Heart right ventricle (tissue), 16 donors: ENCODE results near the gene HSPBAP1. TPM values are rescaled to one million over a fixed set of nuclear protein-coding genes. Genes with fewer than 3 reads are reported as not detected.

Experiments used
- ATAC-seq, 8 donors: fragments of 200-7000 bp; cut with Tn5 transposase; one replicate each; pipeline ENCODE4 v1.9.1; 2020; ENCODE audit warnings: mild to moderate bottlenecking in 8 of 8, moderate library complexity in 8 of 8, moderate number of reproducible peaks in 1 of 8
- DNase-seq, 2 donors: peaks; one replicate each; pipeline ENCODE4 v3.0.0-alpha.2; 2020
- H3K27ac ChIP-seq, 10 donors: fragments of 200-600 bp; sonication (generic) in 2 of 10; one replicate each; pipeline versions ENCODE4 v1.5.0 to v1.8.0; 2020 to 2022; ENCODE audit warnings: mild to moderate bottlenecking in 3 of 10
- H3K27me3 ChIP-seq, 7 donors: fragments of 200-600 bp; one replicate each; pipeline ENCODE4 v1.8.0; 2021 to 2022; ENCODE audit warnings: mild to moderate bottlenecking in 2 of 7
- H3K36me3 ChIP-seq, 9 donors: fragments of 200-600 bp; sonication (generic) in 1 of 9; one replicate each; pipeline versions ENCODE4 v1.5.0 to v1.8.0; 2020 to 2022; ENCODE audit warnings: mild to moderate bottlenecking in 2 of 9
- H3K4me1 ChIP-seq, 9 donors: fragments of 200-600 bp; sonication (generic) in 1 of 9; one replicate each; pipeline versions ENCODE4 v1.5.0 to v1.8.0; 2020 to 2022; ENCODE audit warnings: mild to moderate bottlenecking in 4 of 9
- H3K4me3 ChIP-seq, 10 donors: fragments of 200-600 bp; sonication (generic) in 2 of 10; one replicate each; pipeline versions ENCODE4 v1.5.0 to v1.8.0; 2020 to 2022; ENCODE audit warnings: mild to moderate bottlenecking in 7 of 10, moderate library complexity in 2 of 10
- H3K9me3 ChIP-seq, 11 donors: fragments of 200-600 bp in 10 of 11; sonication (generic) in 2 of 11; one replicate each; pipeline versions ENCODE4 v1.5.0 to v1.8.0; 2013 to 2022; ENCODE audit warnings: mild to moderate bottlenecking in 2 of 11, control low read depth in 1 of 11, moderate library complexity in 1 of 11
- WGBS, 2 donors: extraction: QIAGEN DNeasy Blood & Tissue Kit; methylation state at CpG; one replicate each; pipeline ENCODE4 v1.1.7; 2013; ENCODE audit warnings: inconsistent platforms in 1 of 2; 5-methylcytosine and 5-hydroxymethylcytosine counted together
- intact Hi-C, 10 donors: fragments of 100-400 bp; cut with DNase I; formaldehyde crosslinking; loops; one replicate each; pipeline versions ENCODE4 v1.11.1 to v1.14.2; 2022
- polyA plus RNA-seq, 2 donors: library from polyadenylated mRNA; stranded (reverse); fragments of 200-250 nt; gene quantifications; one replicate each; pipeline ENCODE4 v1.2.3, GENCODE V29; 2013
- total RNA-seq, 10 donors: library from RNA; stranded (reverse); fragmentation: NEBNext Ultra II Directional in 3 of 10; extraction: Animal tissue kit (Norgen Biotek cat#: 25700) in 3 of 10; gene quantifications; one replicate each; pipeline versions ENCODE4 v1.2.1 to v1.2.4, GENCODE V29; 2021 to 2023
- TF ChIP-seq, protein P1 (sequence below), 9 donors: fragments of 200-600 bp; sonication (generic) in 2 of 9; IDR thresholded peaks; one replicate each; pipeline versions ENCODE4 v1.5.0 to v1.8.0; 2021 to 2022; ENCODE audit warnings: antibody characterized with exemption in 9 of 9, mild to moderate bottlenecking in 5 of 9, moderate library complexity in 1 of 9
- donor health status: Arrhythmogenic right ventricular cardiomyopathy.
- donor health status: ischemic (EF 13 %, LVEDD 7.1; RV severe dilation, severe dysfunction).
- donor health status: healthy with polysubstance abuse.
- donor health status: DM: no; HTN: yes; CAD: no.
- donor health status: DM: no; HTN: no; CAD: no.
- donor health status: ischemic (EF 25% LVEDD 6.9; RV normal size, moderate dysfunction).
- donor health status: ischemic (EF 25% LVEDD 5.7; RV mildly dilated, moderate dysfunction).
- donor health status: healthy.
- donor health status: DM: yes; HTN: yes; CAD: no.
- donor health status: Ischemic cardiomyopathy.
- donor health status: ischemic (EF 35%, LVEDD 5.7; RV mildly dilated, moderate dysfunction).
- donor health status: nonischemic (EF 11% LVEDD 7.7; RV severe dilation, severe dysfunction).
- donor health status: DM: yes; HTN: yes; CAD: no.
- donor health status: PGD.
- donor health status: ischemic (EF 29% LVEDD 5.4; RV normal size, mild dysfunction).
- donor health status: nonischemic (EF 23%, LVEDD 6.1; RV moderate dilation, normal function).

The HSPBAP1 gene
- total and polyA plus RNA-seq, 12 donors: 2.7 to 18.5 (median 4.0) TPM

DNA sequence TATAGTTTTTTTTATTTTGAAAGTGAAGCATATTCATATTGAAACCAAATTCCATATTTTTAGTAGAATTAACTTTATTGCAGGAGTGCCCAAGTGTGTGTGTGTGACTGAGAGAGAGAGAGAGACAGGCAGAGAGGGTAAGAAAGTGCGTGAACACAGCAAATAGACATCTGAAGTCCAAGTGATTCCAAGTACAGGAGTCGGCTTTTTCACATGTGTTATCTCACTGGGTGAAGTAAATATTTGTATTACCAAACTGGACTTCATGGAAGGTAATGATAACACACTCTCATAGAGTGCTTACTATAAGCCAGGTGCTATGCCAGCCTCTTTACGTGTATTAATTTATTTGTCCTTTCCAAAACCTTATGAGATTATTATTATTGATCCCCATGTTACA, 101.0 kb downstream of the HSPBAP1 start:
- DNase-seq (no peak), ATAC-seq (no peak)
- H3K36me3 ChIP-seq: peaks cover 0 to 58% (median 0%) of the 10 kb centered on the region in 9 donors
- WGBS, 2 donors: 87 to 88% methylated on average over 3 of the region's 3 CpGs
- no peak overlapping the region for H3K27ac ChIP-seq
- H3K4me3 ChIP-seq: no peak overlapping the region
- H3K27me3 ChIP-seq: no peaks in the 10 kb centered on the region
- H3K9me3 ChIP-seq: no peaks in the 10 kb centered on the region
- TF ChIP-seq, protein P1, sequence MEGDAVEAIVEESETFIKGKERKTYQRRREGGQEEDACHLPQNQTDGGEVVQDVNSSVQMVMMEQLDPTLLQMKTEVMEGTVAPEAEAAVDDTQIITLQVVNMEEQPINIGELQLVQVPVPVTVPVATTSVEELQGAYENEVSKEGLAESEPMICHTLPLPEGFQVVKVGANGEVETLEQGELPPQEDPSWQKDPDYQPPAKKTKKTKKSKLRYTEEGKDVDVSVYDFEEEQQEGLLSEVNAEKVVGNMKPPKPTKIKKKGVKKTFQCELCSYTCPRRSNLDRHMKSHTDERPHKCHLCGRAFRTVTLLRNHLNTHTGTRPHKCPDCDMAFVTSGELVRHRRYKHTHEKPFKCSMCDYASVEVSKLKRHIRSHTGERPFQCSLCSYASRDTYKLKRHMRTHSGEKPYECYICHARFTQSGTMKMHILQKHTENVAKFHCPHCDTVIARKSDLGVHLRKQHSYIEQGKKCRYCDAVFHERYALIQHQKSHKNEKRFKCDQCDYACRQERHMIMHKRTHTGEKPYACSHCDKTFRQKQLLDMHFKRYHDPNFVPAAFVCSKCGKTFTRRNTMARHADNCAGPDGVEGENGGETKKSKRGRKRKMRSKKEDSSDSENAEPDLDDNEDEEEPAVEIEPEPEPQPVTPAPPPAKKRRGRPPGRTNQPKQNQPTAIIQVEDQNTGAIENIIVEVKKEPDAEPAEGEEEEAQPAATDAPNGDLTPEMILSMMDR (IDR thresholded peaks at IDR 0.05): no peak
- intact Hi-C loops: no loop called here
- H3K4me1 ChIP-seq: peaks cover 0 to 1% (median 0%) of the 10 kb centered on the region in 9 donors

DNA sequence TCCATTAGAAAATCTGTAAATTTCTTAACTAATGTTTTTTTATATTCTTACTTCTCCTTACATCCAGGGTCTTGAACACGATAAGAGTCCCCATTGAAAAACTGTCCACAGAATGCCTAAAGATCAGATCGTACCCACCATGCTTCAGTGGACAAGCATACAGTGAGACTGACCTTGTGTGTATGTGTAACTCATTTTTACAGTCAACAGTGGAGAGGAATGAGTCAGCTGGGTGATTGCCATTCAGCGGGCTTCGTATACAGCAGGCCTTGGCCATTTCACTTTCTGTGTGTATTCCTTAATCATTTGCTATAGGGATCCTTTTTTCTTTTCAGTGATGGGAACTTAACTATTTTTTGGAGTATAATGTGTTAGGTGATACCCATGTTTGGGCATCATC, 102.4 kb downstream of the HSPBAP1 start:
- TF ChIP-seq, protein P1 (IDR thresholded peaks at IDR 0.05): no peak
- no peak for DNase-seq
- Histone ChIP-seq H3K4me1 (peaks cover 0 to 16% (median 0%) of the 10 kb centered on the region in 9 donors), H3K27me3 (no peaks in the 10 kb centered on the region), H3K9me3 (no peaks in the 10 kb centered on the region), H3K36me3 (peaks cover 0 to 49% (median 0%) of the 10 kb centered on the region in 9 donors), H3K27ac (no peak overlapping the region), H3K4me3 (no peak overlapping the region)
- 95 to 97% methylated on average over 4 of the region's 4 CpGs for WGBS, 2 donors
- intact Hi-C loops: no loop called here
- ATAC-seq: no peak

DNA sequence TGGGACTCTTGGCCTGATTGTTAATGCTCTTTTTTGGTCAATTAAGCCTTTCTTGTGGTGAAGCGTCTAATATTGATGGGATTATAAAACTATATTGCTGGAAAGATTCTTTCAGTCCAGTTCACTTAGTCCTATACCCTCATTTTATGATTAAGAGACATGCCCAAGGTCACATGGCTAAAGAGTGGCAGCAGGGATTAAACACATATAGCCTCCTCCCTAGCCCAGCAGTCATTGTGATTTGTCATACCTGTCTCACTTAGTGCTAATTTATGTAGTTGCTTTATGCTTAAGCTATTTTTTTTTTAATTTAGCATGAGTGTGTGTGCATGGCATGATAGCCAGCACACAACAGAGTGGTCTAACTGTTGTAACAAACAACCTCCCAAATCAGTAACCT, 103.5 kb downstream of the HSPBAP1 start:
- Histone ChIP-seq H3K36me3 (peaks cover 0 to 47% (median 0%) of the 10 kb centered on the region in 9 donors), H3K4me1 (peaks cover 0 to 19% (median 0%) of the 10 kb centered on the region in 9 donors), H3K27ac (no peak overlapping the region), H3K9me3 (no peaks in the 10 kb centered on the region), H3K4me3 (no peak overlapping the region), H3K27me3 (no peaks in the 10 kb centered on the region)
- no peak for DNase-seq
- intact Hi-C loops: no loop called here
- WGBS, 2 donors: 97 to 100% methylated on average over 1 of the region's 1 CpG
- ATAC-seq: no peak
- TF ChIP-seq, protein P1 (IDR thresholded peaks at IDR 0.05): no peak

Other genes starting within 250 kb of the HSPBAP1 start
- gene PARP9, start 229.5 kb downstream of the HSPBAP1 start, total RNA-seq: 10 to 100 TPM in 9 of 10 donors, 1 to 10 TPM in 1; 9.1 to 60.4 (median 15.2) TPM
- gene PARP9, start 229.5 kb downstream of the HSPBAP1 start, polyA plus RNA-seq: 10 to 100 TPM in 1 of 2 donors, 1 to 10 TPM in 1; 7.1 to 18.1 TPM
- 10 to 100 TPM in 6 of 10 donors, 1 to 10 TPM in 4; 8.0 to 61.1 (median 14.4) TPM for gene DTX3L, start 229.5 kb downstream of the HSPBAP1 start, total RNA-seq
- 1 to 10 TPM; 3.2 to 7.4 TPM for gene DTX3L, start 229.5 kb downstream of the HSPBAP1 start, polyA plus RNA-seq
- gene PARP15, start 216.2 kb downstream of the HSPBAP1 start, total RNA-seq: 1 to 10 TPM in 1 of 10 donors, under 1 TPM in 9; 0.21 to 1.7 (median 0.60) TPM
- gene PARP15, start 216.2 kb downstream of the HSPBAP1 start, polyA plus RNA-seq: 1 to 10 TPM in 1 of 2 donors, under 1 TPM in 1; 0.23 to 1.5 TPM
- 10 to 100 TPM in 9 of 10 donors, 1 to 10 TPM in 1; 8.9 to 81.9 (median 13.2) TPM for gene PARP14, start 113.0 kb downstream of the HSPBAP1 start, total RNA-seq
- gene PARP14, start 113.0 kb downstream of the HSPBAP1 start, polyA plus RNA-seq: 10 to 100 TPM in 1 of 2 donors, 1 to 10 TPM in 1; 4.1 to 13.5 TPM
- gene SLC49A4, start 1.2 kb upstream of the HSPBAP1 start, total RNA-seq: 10 to 100 TPM; 13.2 to 19.7 (median 15.7) TPM
- 1 to 10 TPM; 3.1 to 6.8 TPM for gene SLC49A4, start 1.2 kb upstream of the HSPBAP1 start, polyA plus RNA-seq
- gene SEMA5B, start 233.9 kb upstream of the HSPBAP1 start, total RNA-seq: 10 to 100 TPM in 4 of 10 donors, 1 to 10 TPM in 6; 1.3 to 12.7 (median 7.4) TPM
- gene SEMA5B, start 233.9 kb upstream of the HSPBAP1 start, polyA plus RNA-seq: 10 to 100 TPM in 1 of 2 donors, 1 to 10 TPM in 1; 4.2 to 10.3 TPM